Trophoblast cell (in vitro differentiated cells and primary cell): ENCODE results near the gene SYT13.

Source experiments
- DNase-seq, 2 donors: peaks; one replicate each; pipeline ENCODE4 v3.0.0-alpha.2; 2016
- H2AFZ ChIP-seq: 2 replicates; pipeline ENCODE4 v1.6.1; 2013; ENCODE audit warnings: low read length, moderate library complexity, mild to moderate bottlenecking; ENCODE audit not compliant: insufficient read depth, poor library complexity
- H2AK5ac ChIP-seq: 2 replicates; pipeline ENCODE4 v1.6.1; 2013; ENCODE audit warnings: mild to moderate bottlenecking, low read length
- H2BK120ac ChIP-seq: 2 replicates; pipeline ENCODE4 v1.6.1; 2013; ENCODE audit warnings: low read length, mild to moderate bottlenecking, moderate library complexity; ENCODE audit not compliant: insufficient read depth, poor library complexity
- H2BK12ac ChIP-seq: 2 replicates; pipeline ENCODE4 v1.6.1; 2013; ENCODE audit warnings: mild to moderate bottlenecking, low read length, moderate library complexity
- H2BK5ac ChIP-seq: 2 replicates; pipeline ENCODE4 v1.6.1; 2013; ENCODE audit warnings: low read length, low read depth, moderate library complexity, mild to moderate bottlenecking; ENCODE audit not compliant: poor library complexity
- H3K14ac ChIP-seq: 2 replicates; pipeline ENCODE4 v1.6.1; 2013; ENCODE audit warnings: mild to moderate bottlenecking, low read length
- H3K18ac ChIP-seq: 2 replicates; pipeline ENCODE4 v1.6.1; 2013; ENCODE audit warnings: mild to moderate bottlenecking, low read length
- H3K23ac ChIP-seq: 2 replicates; pipeline ENCODE4 v1.6.1; 2013; ENCODE audit warnings: low read length
- H3K27ac ChIP-seq: 2 replicates; pipeline ENCODE4 v1.5.1; 2013; ENCODE audit warnings: low read depth, mild to moderate bottlenecking, inconsistent platforms, low read length, moderate library complexity
- H3K27me3 ChIP-seq: 2 replicates; pipeline ENCODE4 v1.6.1; 2013; ENCODE audit warnings: inconsistent platforms, mild to moderate bottlenecking, low read length, moderate library complexity; ENCODE audit not compliant: insufficient read depth
- H3K36me3 ChIP-seq, 2 experiments: 1 replicate in 1 of 2; 2 replicates in 1 of 2; pipeline ENCODE4 v1.6.1; 2013; ENCODE audit warnings: low read length in 2 of 2, mild to moderate bottlenecking in 2 of 2, moderate library complexity in 1 of 2; ENCODE audit not compliant: insufficient read depth in 2 of 2, control insufficient read depth in 1 of 2
- H3K4ac ChIP-seq: 2 replicates; pipeline ENCODE4 v1.6.1; 2013; ENCODE audit warnings: low read depth, mild to moderate bottlenecking, low read length, moderate library complexity
- H3K4me1 ChIP-seq, 2 experiments: 1 replicate in 1 of 2; 2 replicates in 1 of 2; pipeline ENCODE4 v1.6.1; 2013; ENCODE audit warnings: low read length in 2 of 2, mild to moderate bottlenecking in 2 of 2, moderate library complexity in 1 of 2; ENCODE audit not compliant: insufficient read depth in 2 of 2, control insufficient read depth in 1 of 2
- H3K4me2 ChIP-seq: 2 replicates; pipeline ENCODE4 v1.6.1; 2013; ENCODE audit warnings: inconsistent platforms, mild to moderate bottlenecking, low read length, moderate library complexity
- H3K4me3 ChIP-seq: 2 replicates; pipeline ENCODE4 v1.5.1; 2013; ENCODE audit warnings: mild to moderate bottlenecking, low read depth, low read length, inconsistent platforms
- H3K79me1 ChIP-seq: one replicate; pipeline ENCODE4 v1.6.1; 2013; ENCODE audit warnings: low read length
- H3K79me2 ChIP-seq: 2 replicates; pipeline ENCODE4 v1.6.1; 2013; ENCODE audit warnings: low read length, mild to moderate bottlenecking; ENCODE audit not compliant: control insufficient read depth, insufficient read depth, poor library complexity
- H3K9ac ChIP-seq: 2 replicates; pipeline ENCODE4 v1.6.1; 2013; ENCODE audit warnings: mild to moderate bottlenecking, low read length
- H3K9me3 ChIP-seq: 2 replicates; pipeline ENCODE4 v1.6.1; 2013; ENCODE audit warnings: low read depth, mild to moderate bottlenecking, control low read depth, inconsistent platforms, low read length; ENCODE audit not compliant: insufficient read depth
- H4K12ac ChIP-seq: 2 replicates; pipeline ENCODE4 v1.6.1; 2013; ENCODE audit warnings: low read depth, mild to moderate bottlenecking, low read length, moderate library complexity
- H4K8ac ChIP-seq: 2 replicates; pipeline ENCODE4 v1.6.1; 2013; ENCODE audit warnings: low read depth, mild to moderate bottlenecking, low read length, moderate library complexity
- H4K91ac ChIP-seq: one replicate; pipeline ENCODE4 v1.6.1; 2013; ENCODE audit warnings: low read depth, mild to moderate bottlenecking, low read length, moderate library complexity
- WGBS: extraction: QIAGEN DNeasy Blood & Tissue Kit; methylation state at CpG from one replicate; pipeline ENCODE4 v1.1.7; 2013; ENCODE audit warnings: missing lambda C conversion rate; ENCODE audit not compliant: insufficient read length, insufficient coverage; ENCODE audit errors: extremely low coverage; 5-methylcytosine and 5-hydroxymethylcytosine counted together

SYT13 gene

GRCh38 chr11:45301537-45302246 is 15.6 kb upstream of the SYT13 start:
- Histone ChIP-seq H3K79me1 (no peaks in the 10 kb centered on the region), H3K27me3 (no peaks in the 10 kb centered on the region), H4K91ac (no peak overlapping the region), H3K4ac (no peak overlapping the region), H3K18ac (no peak overlapping the region), H4K12ac (no peak overlapping the region), H3K14ac (no peak overlapping the region), H3K4me2 (no peak overlapping the region), H3K36me3 (no peaks in the 10 kb centered on the region), H3K23ac (no peak overlapping the region), H3K4me1 (no peaks in the 10 kb centered on the region), H4K8ac (no peak overlapping the region), H2AFZ (no peak overlapping the region), H3K79me2 (no peaks in the 10 kb centered on the region), H2BK120ac (no peak overlapping the region), H2AK5ac (no peak overlapping the region), H2BK12ac (no peak overlapping the region), H3K27ac (no peak overlapping the region), H3K4me3 (no peak overlapping the region), H3K9me3 (no peaks in the 10 kb centered on the region), H2BK5ac (no peak overlapping the region), H3K9ac (no peak overlapping the region)
- DNase-seq, result no peak
- no CpG with 5 or more reads among the region's 7 CpGs for WGBS

DNA sequence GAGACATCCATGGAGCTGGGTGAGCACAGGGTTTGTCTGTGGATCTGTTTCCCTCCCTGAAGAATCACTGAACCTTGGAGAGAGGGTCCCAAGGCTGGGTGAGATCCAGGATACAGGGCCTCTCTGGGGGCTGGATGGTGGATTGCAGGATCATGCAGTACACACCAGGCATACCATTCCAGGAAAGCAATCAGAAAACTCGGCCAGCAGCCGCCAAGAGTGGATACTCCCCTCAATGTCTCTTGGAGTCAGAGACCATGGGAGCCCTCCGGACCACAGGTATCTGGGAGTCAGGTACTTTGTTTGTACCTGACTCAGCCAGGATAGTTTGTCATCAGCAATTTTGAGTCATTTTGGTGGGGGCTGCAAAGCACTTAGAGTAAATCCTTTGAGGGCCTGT is 14.6 kb upstream of the SYT13 start:
- H4K91ac ChIP-seq, result no peak overlapping the region
- no peak overlapping the region for H3K14ac ChIP-seq
- H3K9ac ChIP-seq, result no peak overlapping the region
- H2AFZ ChIP-seq, result no peak overlapping the region
- no peaks in the 10 kb centered on the region for H3K79me2 ChIP-seq
- H3K23ac ChIP-seq, result no peak overlapping the region
- H4K8ac ChIP-seq, result no peak overlapping the region
- no peaks in the 10 kb centered on the region for H3K4me1 ChIP-seq
- no CpG with 5 or more reads among the region's 3 CpGs for WGBS
- H2BK12ac ChIP-seq, result no peak overlapping the region
- no peak for DNase-seq
- no peaks in the 10 kb centered on the region for H3K27me3 ChIP-seq
- H2AK5ac ChIP-seq, result no peak overlapping the region
- no peaks in the 10 kb centered on the region for H3K36me3 ChIP-seq
- H3K4me3 ChIP-seq, result no peak overlapping the region
- no peaks in the 10 kb centered on the region for H3K79me1 ChIP-seq
- H3K27ac ChIP-seq, result no peak overlapping the region
- H4K12ac ChIP-seq, result no peak overlapping the region
- no peak overlapping the region for H3K18ac ChIP-seq
- no peak overlapping the region for H2BK5ac ChIP-seq
- H3K9me3 ChIP-seq, result no peaks in the 10 kb centered on the region
- no peak overlapping the region for H3K4me2 ChIP-seq
- no peak overlapping the region for H2BK120ac ChIP-seq
- H3K4ac ChIP-seq, result no peak overlapping the region

GRCh38 chr11:45298718-45299117 is 12.6 kb upstream of the SYT13 start:
- H3K9me3 ChIP-seq, result no peaks in the 10 kb centered on the region
- H3K79me1 ChIP-seq, result no peaks in the 10 kb centered on the region
- no peak overlapping the region for H3K14ac ChIP-seq
- no peak overlapping the region for H2BK12ac ChIP-seq
- H2BK5ac ChIP-seq, result no peak overlapping the region
- no peak overlapping the region for H3K23ac ChIP-seq
- H2AK5ac ChIP-seq, result no peak overlapping the region
- H3K4me2 ChIP-seq, result no peak overlapping the region
- no peak overlapping the region for H4K8ac ChIP-seq
- H3K27ac ChIP-seq, result no peak overlapping the region
- no peak overlapping the region for H4K91ac ChIP-seq
- H3K4ac ChIP-seq, result no peak overlapping the region
- H3K4me1 ChIP-seq, result no peaks in the 10 kb centered on the region
- no peak overlapping the region for H3K9ac ChIP-seq
- no peak overlapping the region for H3K4me3 ChIP-seq
- no peaks in the 10 kb centered on the region for H3K79me2 ChIP-seq
- H3K18ac ChIP-seq, result no peak overlapping the region
- H3K36me3 ChIP-seq, result no peaks in the 10 kb centered on the region
- no peaks in the 10 kb centered on the region for H3K27me3 ChIP-seq
- WGBS, result no CpG with 5 or more reads among the region's 7 CpGs
- no peak overlapping the region for H4K12ac ChIP-seq
- no peak overlapping the region for H2BK120ac ChIP-seq
- H2AFZ ChIP-seq, result no peak overlapping the region
- no peak for DNase-seq

DNA sequence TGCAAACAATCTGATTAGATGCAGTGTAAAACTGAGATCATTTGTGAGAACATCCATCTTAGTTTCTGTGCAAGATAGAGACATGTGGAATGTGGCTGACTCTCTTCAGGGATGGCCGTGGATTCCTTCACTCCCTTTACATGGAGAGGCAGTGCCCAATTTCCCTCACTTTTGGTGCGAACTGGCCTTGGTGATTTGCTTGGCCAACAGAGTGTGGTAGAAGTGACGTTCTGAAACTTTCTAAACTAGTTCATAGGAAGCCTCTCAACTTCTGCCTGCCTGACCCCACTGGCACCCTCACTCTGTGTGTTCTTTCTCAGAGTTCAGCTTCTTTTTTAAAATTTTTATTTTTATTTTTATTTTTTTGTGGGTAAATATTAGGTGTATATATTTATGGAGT is 9.9 kb upstream of the SYT13 start:
- Histone ChIP-seq H3K4me3 (no peak overlapping the region), H3K27ac (no peak overlapping the region), H3K9me3 (no peaks in the 10 kb centered on the region), H3K79me1 (no peaks in the 10 kb centered on the region), H3K4me2 (no peak overlapping the region), H3K27me3 (no peaks in the 10 kb centered on the region), H3K14ac (no peak overlapping the region), H3K9ac (no peak overlapping the region), H4K8ac (no peak overlapping the region), H3K4me1 (no peaks in the 10 kb centered on the region), H3K18ac (no peak overlapping the region), H2BK5ac (no peak overlapping the region), H2BK120ac (no peak overlapping the region), H4K91ac (no peak overlapping the region), H2BK12ac (no peak overlapping the region), H3K79me2 (no peaks in the 10 kb centered on the region), H2AK5ac (no peak overlapping the region), H3K4ac (no peak overlapping the region), H3K36me3 (no peaks in the 10 kb centered on the region), H4K12ac (no peak overlapping the region), H3K23ac (no peak overlapping the region), H2AFZ (no peak overlapping the region)
- WGBS, result no CpG with 5 or more reads among the region's 3 CpGs
- DNase-seq, result no peak
